Measurements from ENCODE around the gene MXD1. TPM values are rescaled to one million over a fixed set of nuclear protein-coding genes. Genes with fewer than 3 reads are reported as not detected.

MXD1 gene
- total and polyA plus RNA-seq, 2 of the 4 experiments (the other 2 are of a cell fraction): 2.0 to 3.7 TPM

- CTCF ChIA-PET: interaction anchor here (0.6 kb wide), 1 partner anchor 170 kb away, joined by 3 read pairs; no protein-coding TSS in a partner anchor
- no peak overlapping the region for H3K4me3 ChIP-seq (ENCODE audit: insufficient read depth, low read depth, low read length)
- no peaks in the 10 kb centered on the region for H3K9me1 ChIP-seq (ENCODE audit: insufficient read depth, low read length)
- no peaks in the 10 kb centered on the region for H3K4me1 ChIP-seq (ENCODE audit: control insufficient read depth, insufficient read depth, low read length)
- no peaks in the 10 kb centered on the region for H3K9me3 ChIP-seq (ENCODE audit: control insufficient read depth, insufficient read depth, low read length)
- no peak overlapping the region for H3K4ac ChIP-seq (ENCODE audit: low read depth, low read length)
- dilution Hi-C loops (cut with HindIII; ENCODE audit: low sequenced_read_pairs, unreplicated experiment) (no loop called here), intact Hi-C loops (cut with micrococcal nuclease) (no loop called here), in situ Hi-C loops (cut with MboI; ENCODE audit: low sequenced_read_pairs) (no loop called here)
- no peak overlapping the region for H2AK9ac ChIP-seq (replicated peaks; ENCODE audit: low read depth, low read length, poor library complexity)
- TF ChIP-seq RFX5 (IDR thresholded peaks at IDR 0.05; ENCODE audit: low read depth, low read length) (no peak), FOS (IDR thresholded peaks at IDR 0.05; ENCODE audit: low read depth, low read length) (no peak), RCOR1 (IDR thresholded peaks at IDR 0.05; ENCODE audit: insufficient replicate concordance, low read length) (no peak), USF2 (IDR thresholded peaks at IDR 0.05; ENCODE audit: low read depth, low read length) (no peak), POLR2A (IDR thresholded peaks at IDR 0.05; ENCODE audit: low read depth, low read length) (no peak), NFE2L2 (IDR thresholded peaks at IDR 0.05; ENCODE audit: low read depth, low read length) (no peak), MAZ (IDR thresholded peaks at IDR 0.05; ENCODE audit: borderline replicate concordance, low read depth, low read length) (no peak), MAFK (IDR thresholded peaks at IDR 0.05; ENCODE audit: low read depth, low read length) (no peak), BHLHE40 (IDR thresholded peaks at IDR 0.05; ENCODE audit: low read depth, low read length) (no peak), SMC3 (IDR thresholded peaks at IDR 0.05; ENCODE audit: low read depth, low read length) (no peak), ELK1 (IDR thresholded peaks at IDR 0.05; ENCODE audit: borderline replicate concordance, low read depth, low read length) (no peak), RAD21 (IDR thresholded peaks at IDR 0.05; ENCODE audit: low read length) (no peak), CEBPB (IDR thresholded peaks at IDR 0.05; ENCODE audit: low read depth, low read length) (no peak), MXI1 (IDR thresholded peaks at IDR 0.05; ENCODE audit: borderline replicate concordance, low read depth, low read length) (no peak), CHD1 (IDR thresholded peaks at IDR 0.05; ENCODE audit: low read depth, low read length) (no peak)
- TF ChIP-seq, protein P1, sequence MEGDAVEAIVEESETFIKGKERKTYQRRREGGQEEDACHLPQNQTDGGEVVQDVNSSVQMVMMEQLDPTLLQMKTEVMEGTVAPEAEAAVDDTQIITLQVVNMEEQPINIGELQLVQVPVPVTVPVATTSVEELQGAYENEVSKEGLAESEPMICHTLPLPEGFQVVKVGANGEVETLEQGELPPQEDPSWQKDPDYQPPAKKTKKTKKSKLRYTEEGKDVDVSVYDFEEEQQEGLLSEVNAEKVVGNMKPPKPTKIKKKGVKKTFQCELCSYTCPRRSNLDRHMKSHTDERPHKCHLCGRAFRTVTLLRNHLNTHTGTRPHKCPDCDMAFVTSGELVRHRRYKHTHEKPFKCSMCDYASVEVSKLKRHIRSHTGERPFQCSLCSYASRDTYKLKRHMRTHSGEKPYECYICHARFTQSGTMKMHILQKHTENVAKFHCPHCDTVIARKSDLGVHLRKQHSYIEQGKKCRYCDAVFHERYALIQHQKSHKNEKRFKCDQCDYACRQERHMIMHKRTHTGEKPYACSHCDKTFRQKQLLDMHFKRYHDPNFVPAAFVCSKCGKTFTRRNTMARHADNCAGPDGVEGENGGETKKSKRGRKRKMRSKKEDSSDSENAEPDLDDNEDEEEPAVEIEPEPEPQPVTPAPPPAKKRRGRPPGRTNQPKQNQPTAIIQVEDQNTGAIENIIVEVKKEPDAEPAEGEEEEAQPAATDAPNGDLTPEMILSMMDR (conservative IDR thresholded peaks at IDR 0.05; ENCODE audit: low read depth, low read length): no peak
- no peak overlapping the region for H2AK5ac ChIP-seq (ENCODE audit: low read depth, low read length)
- no peak overlapping the region for H4K5ac ChIP-seq (ENCODE audit: low read depth, low read length)
- no peak overlapping the region for H2AFZ ChIP-seq (replicated peaks; ENCODE audit: low read length, poor library complexity)
- H3K27me3 ChIP-seq (ENCODE audit: control insufficient read depth, insufficient read depth, low read length): peaks cover 18% of the 10 kb centered on the region
- no peak overlapping the region for H3K14ac ChIP-seq (replicated peaks; ENCODE audit: low read depth, low read length)
- no peaks in the 10 kb centered on the region for H3K36me3 ChIP-seq (ENCODE audit: control insufficient read depth, insufficient read depth, low read length)
- POLR2A ChIA-PET (ENCODE audit: unreplicated experiment): no interaction called here
- no peak overlapping the region for H2BK15ac ChIP-seq (ENCODE audit: low read depth, low read length)
- H4K91ac ChIP-seq (ENCODE audit: insufficient read depth, low read depth, low read length): no peak overlapping the region
- no peak overlapping the region for H2BK5ac ChIP-seq (ENCODE audit: low read depth, low read length, poor library complexity, severe bottlenecking)
- H3K4me2 ChIP-seq (ENCODE audit: low read depth, low read length): no peak overlapping the region
- H2BK120ac ChIP-seq (ENCODE audit: low read depth, low read length): no peak overlapping the region
- no peaks in the 10 kb centered on the region for H4K20me1 ChIP-seq (ENCODE audit: insufficient read depth, low read length)
- BruUV-seq (replicated peaks): no TSS peak
- H3K27ac ChIP-seq (ENCODE audit: insufficient read depth, low read length): no peak overlapping the region
- DNase-seq: no peak
- no peak overlapping the region for H3K18ac ChIP-seq (ENCODE audit: low read depth, low read length)
- H3K56ac ChIP-seq (ENCODE audit: extremely low read depth, insufficient read depth, low read length): no peak overlapping the region
- H3K23ac ChIP-seq (ENCODE audit: low read depth, low read length): no peak overlapping the region
- H3K9ac ChIP-seq (ENCODE audit: low read depth, low read length): no peak overlapping the region
- no peak overlapping the region for H4K8ac ChIP-seq (ENCODE audit: low read depth in 2 of 2, low read length in 2 of 2)
- ATAC-seq (ENCODE audit: low read depth): no peak
- no peaks in the 10 kb centered on the region for H3K79me1 ChIP-seq (ENCODE audit: low read depth in 1 of 2, low read length in 2 of 2)
- H2BK20ac ChIP-seq (ENCODE audit: low read depth, low read length): no peak overlapping the region
- WGBS, 2 experiments (ENCODE audit: extremely low coverage in 2 of 2, insufficient read length in 1 of 2): 100% methylated on average over 1 of the region's 8 CpGs; no CpG with 5 or more reads in 1 of the 2 experiments
Measured at GRCh38 chr2:69962986-69963730, 48.2 kb downstream of the MXD1 start.
